NCI-H526 (cell line): Measurements from ENCODE around the gene IFT22.
A peak's percentile ranks its signal among the peaks of the same experiment; 100 is the strongest.
"Not testable (repeated sequence)": the region's sequence is repeated elsewhere in the genome, so short reads cannot be mapped to it uniquely, and the experiment has no call there.

Experiments
- DNase-seq, 2 experiments: peaks; one replicate each; lab custom pipeline; 2025; lab: John Stamatoyannopoulos, UW

The IFT22 gene

DNA sequence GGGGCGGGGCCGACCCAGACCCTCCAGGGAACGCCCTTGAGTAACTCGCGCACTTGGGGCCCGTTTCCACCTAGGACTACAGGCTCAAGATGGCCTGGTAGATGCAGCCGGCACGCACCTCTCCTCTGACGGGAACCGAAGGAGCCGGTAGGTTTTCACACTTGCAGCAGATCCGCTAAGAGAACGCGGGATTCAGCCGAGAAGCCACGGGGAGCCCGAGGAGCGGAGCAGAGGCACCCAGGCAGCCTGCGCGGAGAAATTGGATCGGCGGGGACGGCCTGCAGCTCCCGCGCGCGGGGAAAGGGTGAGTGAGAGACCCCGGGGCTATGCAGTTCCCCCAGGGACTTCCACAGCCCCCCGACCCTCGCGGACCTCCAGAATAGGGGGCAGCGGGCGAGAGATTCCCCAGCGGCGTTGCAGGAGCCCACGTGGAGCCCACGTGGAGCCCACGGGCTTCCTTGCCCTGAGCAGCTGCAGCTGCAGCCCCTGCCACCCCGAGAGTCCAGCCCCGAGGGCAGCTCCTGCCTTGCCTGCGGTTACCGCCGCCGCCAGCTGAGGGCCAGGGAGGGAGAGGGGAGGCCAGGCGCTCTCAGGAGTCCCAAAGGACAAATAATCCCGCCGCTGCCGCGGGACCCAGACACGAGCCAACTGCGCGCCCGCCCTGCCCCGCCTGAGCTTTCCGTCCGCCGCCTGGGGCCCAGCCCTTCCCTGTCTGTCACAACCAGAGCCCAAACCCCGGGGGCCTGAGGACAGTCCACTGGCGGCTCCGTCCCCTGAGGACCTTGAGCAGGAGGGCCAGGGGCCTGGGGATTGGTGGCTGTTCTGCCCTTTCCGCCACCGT lies 13.1 kb downstream of the IFT22 start:
- DNase-seq, result peak; percentile 69 to 93

GRCh38 chr7:101306307-101306706 lies 15.3 kb downstream of the IFT22 start:
- DNase-seq, result no peak

DNA sequence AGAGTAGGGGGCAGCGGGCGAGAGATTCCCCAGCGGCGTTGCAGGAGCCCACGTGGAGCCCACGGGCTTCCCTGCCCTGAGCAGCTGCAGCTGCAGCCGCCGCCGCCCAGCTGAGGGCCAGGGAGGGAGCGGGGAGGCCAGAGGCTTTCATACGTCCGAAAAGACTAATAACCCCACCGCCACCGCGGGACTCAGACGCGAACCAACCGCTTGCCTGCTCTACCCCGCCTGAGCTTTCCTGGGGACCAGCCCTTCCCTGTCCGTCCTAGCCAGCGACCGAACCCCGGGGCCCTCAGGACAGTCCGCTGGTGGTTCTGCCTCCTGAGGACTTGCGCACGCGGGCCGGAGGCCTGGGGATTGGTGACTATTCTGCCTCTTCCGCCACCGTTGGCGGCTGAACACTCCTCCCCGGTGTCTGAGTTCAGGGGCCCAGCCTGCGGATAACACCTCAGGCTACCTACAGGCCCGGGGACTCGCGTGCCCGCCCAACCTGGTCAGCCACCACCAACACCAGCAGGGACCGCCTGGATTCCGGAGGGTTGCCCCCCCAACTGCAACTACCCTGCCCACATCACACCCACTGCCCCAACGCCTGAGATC lies 18.4 kb downstream of the IFT22 start:
- DNase-seq, result no peak

- no peak for DNase-seq
These were observed 18.9 kb downstream of the IFT22 start for GRCh38 chr7:101302641-101303101.

GRCh38 chr7:101300465-101301376 lies 20.9 kb downstream of the IFT22 start:
- DNase-seq, result no peak

DNA sequence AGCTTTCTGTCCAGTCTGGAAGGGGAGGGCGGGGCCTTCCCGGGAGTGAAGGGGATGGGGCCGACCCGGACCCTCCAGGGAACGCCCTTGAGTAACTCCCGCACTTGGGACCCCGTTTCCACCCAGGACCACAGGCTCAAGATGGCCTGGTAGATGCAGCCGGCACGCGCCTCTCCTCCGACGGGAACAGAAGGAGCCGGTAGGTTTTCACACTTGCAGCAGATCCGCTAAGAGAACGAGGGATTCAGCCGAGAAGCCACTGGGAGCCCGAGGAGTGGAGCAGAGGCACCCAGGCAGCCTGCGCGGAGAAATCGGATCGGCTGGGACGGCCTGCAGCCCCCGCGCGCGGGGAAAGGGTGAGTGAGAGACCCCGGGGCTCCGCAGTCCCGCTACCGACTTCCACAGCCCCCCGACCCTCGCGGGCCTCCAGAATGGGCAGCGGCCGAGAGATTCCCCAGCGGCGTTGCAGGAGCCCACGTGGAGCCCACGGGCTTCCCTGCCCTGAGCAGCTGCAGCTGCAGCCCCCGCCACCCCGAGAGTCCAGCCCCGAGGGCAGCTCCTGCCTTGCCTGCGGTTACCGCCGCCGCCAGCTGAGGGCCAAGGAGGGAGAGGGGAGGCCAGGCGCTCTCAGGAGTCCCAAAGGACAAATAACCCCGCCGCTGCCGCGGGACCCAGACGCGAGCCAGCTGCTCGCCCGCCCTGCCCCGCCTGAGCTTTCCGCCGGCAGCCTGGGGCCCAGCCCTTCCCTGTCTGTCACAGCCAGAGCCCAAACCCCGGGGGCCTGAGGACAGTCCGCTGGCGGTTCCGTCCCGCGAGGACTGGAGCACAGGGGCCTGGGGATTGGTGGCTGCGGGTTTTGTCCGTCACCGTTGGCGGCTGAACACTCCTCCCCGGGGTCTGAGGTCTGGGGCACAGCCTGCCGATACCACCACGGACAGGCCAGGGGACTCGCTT lies 21.8 kb downstream of the IFT22 start:
- DNase-seq, result peak; percentile 26 to 78

DNA sequence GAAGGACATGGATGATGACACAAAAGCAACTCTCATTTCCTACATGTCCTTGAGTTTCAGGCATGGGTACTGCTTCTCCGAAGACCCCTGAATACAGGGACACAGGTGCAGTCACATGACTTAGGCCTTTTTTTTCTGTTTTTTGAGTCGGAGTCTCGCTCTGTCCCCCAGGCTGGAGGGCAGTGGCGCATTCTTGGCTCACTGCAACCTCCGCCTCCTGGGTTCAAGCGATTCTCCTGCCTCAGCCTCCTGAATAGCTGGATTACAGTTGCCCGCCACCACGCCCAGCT lies 26.8 kb downstream of the IFT22 start:
- no peak for DNase-seq

DNA sequence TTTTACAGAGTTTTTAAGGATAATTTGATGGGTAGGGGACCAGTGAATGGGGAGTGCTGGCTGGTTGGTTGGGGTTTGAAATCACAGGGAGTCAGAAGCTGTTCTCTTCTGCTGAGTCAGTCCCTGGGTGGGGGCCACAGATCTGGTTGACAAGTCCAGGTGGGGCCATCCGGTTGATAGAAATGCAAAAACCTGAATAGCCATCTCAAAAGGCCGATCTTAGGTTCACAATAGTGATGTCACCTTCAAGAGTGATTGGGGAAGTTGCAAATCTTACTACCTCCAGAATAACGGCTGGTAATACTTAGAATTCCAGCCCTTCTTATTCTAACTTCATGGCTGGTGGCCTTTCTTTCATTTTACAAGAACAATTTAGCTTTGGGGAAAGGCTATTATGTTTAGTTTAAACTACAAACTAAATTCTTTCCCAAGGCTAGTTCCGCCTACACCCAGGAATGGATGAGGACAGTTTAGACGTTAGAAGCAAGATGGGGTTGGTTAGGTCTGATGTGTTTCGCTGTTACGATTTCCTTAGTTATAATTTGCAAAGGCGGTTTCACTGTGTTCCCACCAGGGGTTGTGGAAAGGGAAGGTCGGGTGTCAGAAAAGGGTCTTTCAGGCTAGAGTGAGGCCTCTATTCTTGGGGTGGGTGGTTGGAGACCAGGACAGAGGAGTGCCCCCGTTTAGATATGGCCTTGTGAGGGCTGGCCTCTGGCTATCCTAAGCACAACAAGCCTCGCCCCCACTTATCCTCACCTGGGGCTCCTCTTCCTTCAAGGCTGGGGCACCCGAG lies 27.4 kb downstream of the IFT22 start:
- DNase-seq, result no peak

DNA sequence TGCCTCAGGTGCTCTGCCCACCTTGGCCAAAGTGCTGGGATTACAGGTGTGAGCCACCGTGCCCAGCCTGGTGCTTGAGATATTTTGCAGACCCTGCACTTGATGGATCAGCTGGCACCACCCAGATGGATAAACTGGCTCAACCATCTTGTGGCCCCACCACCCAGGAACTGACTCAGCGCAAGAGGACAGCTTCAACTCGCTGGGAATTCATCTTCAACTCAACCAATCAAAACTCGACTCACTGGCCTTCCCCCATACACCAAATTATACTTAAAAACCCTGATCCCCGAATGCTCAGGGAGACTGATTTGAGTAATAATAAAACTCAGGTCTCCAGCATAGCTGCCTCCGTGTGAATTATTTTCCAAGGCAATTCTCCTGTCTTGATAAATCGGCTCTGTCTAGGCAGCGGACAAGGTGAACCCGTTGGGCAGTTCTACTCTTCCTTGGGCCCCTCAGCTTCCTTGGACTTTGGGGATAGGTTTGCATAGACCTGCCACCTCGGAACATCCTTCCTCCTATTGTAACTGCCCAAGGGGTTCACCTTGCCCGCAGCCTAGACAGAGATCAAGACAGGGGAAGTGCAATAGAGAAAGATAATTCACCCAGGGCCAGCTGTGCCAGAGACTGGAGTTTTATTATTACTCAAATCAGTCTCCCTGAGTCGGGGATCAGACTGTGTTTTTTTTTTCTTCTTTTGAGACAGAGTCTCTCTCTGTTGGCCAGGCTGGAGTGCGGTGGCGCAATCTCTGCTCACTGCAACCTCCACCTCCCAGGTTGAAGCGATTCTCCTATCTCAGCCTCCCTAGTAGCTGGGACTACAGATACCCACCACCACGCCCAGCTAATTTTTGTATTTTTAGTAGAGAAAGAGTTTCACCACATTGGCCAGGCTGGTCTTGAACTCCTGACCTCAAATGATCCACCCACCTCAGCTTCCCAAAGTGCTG lies 28.3 kb downstream of the IFT22 start:
- not testable (repeated sequence) for DNase-seq

- not testable (repeated sequence) for DNase-seq
These were observed 29.0 kb downstream of the IFT22 start for GRCh38 chr7:101292566-101292965.

DNA sequence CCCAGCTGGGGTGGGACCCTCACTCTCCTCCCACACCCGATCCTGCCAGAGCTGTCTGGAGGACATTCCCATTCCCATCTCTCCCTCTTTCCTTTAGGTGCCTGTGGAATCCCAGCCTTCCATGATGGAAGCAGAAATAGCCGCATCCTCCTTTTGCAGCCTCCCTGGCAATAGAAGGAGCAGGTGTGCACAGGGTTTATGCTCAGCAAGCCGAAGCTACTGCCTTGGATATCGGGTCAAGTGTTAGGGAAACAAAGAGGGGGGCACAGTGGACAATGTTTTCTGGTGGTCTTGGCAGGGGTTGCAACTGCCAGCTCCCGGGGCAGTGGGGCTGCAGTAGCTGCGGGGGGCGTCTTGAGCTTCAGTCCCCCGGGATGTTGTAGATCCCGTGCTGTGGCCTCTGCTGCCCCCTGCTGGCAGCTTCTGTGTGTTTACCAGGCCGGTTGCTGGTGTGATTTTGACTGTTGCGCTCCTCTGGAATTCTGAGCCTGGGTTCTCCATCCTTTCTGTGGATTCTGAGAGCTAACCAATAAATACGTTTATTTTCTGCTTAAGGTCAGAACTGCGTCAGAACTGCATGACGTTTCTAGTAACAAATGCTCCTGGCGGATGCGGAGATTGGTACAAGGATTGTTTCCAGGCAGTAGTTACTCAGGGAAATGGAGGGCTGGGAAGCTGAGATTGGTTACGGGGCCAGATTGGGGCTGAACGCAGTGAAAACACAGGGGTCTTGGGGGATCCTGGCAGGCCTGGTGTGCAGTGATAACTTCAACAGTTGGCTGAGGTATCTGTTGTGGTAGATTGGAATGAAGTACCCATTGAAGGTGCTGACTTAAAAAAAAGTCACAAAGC lies 31.2 kb downstream of the IFT22 start:
- peak; percentile 7 to 80 for DNase-seq

DNA sequence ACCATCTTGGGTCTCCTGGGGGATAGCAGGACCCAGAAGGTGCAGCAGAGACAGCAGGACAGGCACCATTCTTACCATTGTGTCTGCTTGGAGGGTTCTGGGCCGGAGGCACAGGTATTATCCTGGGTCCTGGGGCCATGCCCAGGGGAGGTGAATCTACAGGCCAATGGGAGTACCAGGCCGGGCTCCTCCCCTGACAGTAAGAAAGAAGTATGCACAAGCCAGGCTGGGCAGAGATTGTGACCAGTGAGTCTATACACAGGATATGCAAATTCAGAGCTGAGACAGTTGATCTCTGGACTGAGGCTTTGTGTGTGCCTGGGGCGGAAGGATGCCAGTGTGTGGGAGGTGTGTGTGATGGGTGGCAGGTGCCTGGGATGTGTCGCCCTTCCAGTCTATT lies 31.9 kb downstream of the IFT22 start:
- DNase-seq, result peak; percentile 91 to 93

DNA sequence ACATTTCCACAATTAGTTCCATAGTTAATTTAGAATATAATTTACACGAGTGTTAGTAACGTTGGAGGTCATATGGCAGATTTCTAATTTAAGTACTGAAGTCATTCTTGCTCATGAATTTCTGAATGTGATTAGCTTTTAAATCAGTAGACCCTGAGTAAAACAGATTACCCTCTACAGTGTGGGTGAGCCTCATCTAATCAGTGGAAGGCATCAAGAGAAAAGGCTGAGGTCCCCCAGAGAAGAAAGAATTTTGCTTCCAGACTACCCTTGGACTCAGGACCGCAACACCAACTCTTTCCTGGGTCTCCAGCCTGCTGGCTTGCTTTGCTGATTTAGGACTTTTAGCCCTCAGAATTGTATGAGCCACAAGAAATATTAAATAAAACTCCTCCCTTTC lies 33.2 kb downstream of the IFT22 start:
- DNase-seq, result no peak

DNA sequence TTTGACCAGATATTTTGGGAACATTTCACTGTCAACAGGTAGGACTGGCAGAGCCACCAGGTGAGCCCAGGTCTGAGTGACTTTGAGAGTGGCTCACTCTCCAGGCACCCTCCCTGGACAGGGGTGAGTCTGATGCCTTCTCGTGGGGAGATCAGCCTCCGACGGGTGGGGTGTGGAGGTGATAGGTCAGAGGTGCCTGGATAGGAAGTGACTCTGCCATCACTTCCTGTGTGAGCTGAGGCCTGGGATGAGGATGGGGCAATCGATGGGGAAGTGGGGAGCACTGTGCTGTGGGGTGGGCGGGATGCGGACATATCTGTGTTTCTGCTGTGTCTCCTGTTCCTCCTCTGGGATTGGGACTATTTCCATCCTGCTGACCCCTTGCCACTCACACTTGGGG lies 34.6 kb downstream of the IFT22 start:
- DNase-seq, result no peak

DNA sequence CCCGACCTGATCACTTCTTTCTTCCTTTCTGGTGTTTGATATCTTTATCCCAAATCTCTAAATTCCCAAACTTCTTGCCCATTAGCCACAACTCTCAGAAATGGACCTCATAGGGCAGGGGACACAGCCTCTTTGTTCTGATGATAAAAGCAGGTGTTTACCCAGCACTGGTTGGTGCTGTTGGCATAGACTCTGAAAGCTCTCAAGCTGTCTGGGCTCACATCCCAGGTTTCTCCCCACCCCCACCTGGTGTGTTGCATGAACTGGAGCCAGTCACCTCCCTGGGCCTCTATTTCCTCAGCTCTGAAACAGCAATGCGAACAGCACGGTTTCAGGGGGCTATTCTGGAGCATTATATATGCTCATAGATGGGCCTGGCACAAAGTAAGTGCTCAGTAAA lies 35.7 kb downstream of the IFT22 start:
- DNase-seq, result not testable (repeated sequence)

- DNase-seq, result no peak
These were observed 36.4 kb downstream of the IFT22 start for GRCh38 chr7:101285171-101285570.

- not testable (repeated sequence) for DNase-seq
These were observed 40.7 kb downstream of the IFT22 start for GRCh38 chr7:101280912-101281311.

GRCh38 chr7:101278461-101279292 lies 42.9 kb downstream of the IFT22 start:
- DNase-seq, result no peak
